GM12878 (cell line): ENCODE measurements around the gene PFKL. TPM values are rescaled to one million over a fixed set of nuclear protein-coding genes. Genes with fewer than 3 reads are reported as not detected.

Experiments used
- ATF7 ChIP-seq: fragments of 450-650 bp; IDR thresholded peaks from 2 replicates; pipeline ENCODE4 v1.6.1; 2016; ENCODE audit warnings: low read depth, mild to moderate bottlenecking
- CHD2 ChIP-seq: IDR thresholded peaks from 2 replicates; pipeline ENCODE4 v1.6.1; 2011; ENCODE audit warnings: low read depth, low read length, improper control_type of control experiment, borderline replicate concordance
- CREM ChIP-seq: IDR thresholded peaks from 2 replicates; pipeline ENCODE4 v1.6.1; 2014; ENCODE audit warnings: antibody characterized with exemption, low read depth
- HDAC6 ChIP-seq: fragments of 200-600 bp; sonication (generic); IDR thresholded peaks from one replicate; pipeline ENCODE4 v1.8.0; 2017; ENCODE audit warnings: antibody characterized with exemption; ENCODE audit not compliant: unreplicated experiment
- HDGF ChIP-seq: fragments of 450-650 bp; IDR thresholded peaks from 2 replicates; pipeline ENCODE4 v1.6.1; 2016; ENCODE audit warnings: antibody characterized with exemption
- IKZF1 ChIP-seq: fragments of 450-650 bp; conservative IDR thresholded peaks from 2 replicates; pipeline ENCODE4 v1.6.1; 2017; ENCODE audit warnings: antibody characterized with exemption, mild to moderate bottlenecking
- MTA2 ChIP-seq: fragments of 450-650 bp; IDR thresholded peaks from 2 replicates; pipeline ENCODE4 v1.6.1; 2016; ENCODE audit warnings: low read depth, mild to moderate bottlenecking, moderate library complexity
- MTA3 ChIP-seq: IDR thresholded peaks from 2 replicates; pipeline ENCODE4 v1.6.1; 2012; ENCODE audit warnings: low read length, inconsistent platforms, borderline replicate concordance
- NBN ChIP-seq: fragments of 450-650 bp; IDR thresholded peaks from 2 replicates; pipeline ENCODE4 v1.6.1; 2016
- NKRF ChIP-seq: fragments of 450-650 bp; conservative IDR thresholded peaks from 2 replicates; pipeline ENCODE4 v1.6.1; 2017; ENCODE audit warnings: mild to moderate bottlenecking, moderate library complexity
- POU2F2 ChIP-seq: IDR thresholded peaks from 3 replicates; pipeline ENCODE4 v1.6.1; 2011; ENCODE audit warnings: low read depth, mild to moderate bottlenecking, low read length, borderline replicate concordance
- PRDM15 ChIP-seq: fragments of 450-650 bp; formaldehyde crosslinking; IDR thresholded peaks from 2 replicates; pipeline ENCODE4 v1.4.0; 2020; ENCODE audit warnings: mild to moderate bottlenecking, moderate library complexity
- RB1 ChIP-seq: fragments of 450-650 bp; formaldehyde crosslinking; IDR thresholded peaks from 2 replicates; pipeline ENCODE4 v1.6.1; 2017; ENCODE audit warnings: mild to moderate bottlenecking, borderline replicate concordance
- SMARCA5 ChIP-seq: fragments of 450-650 bp; IDR thresholded peaks from 2 replicates; pipeline ENCODE4 v1.6.1; 2017; ENCODE audit warnings: mild to moderate bottlenecking
- SREBF1 ChIP-seq: IDR thresholded peaks from 2 replicates; pipeline ENCODE4 v1.6.1; 2012; ENCODE audit warnings: mild to moderate bottlenecking, low read length
- SRF ChIP-seq, 2 experiments: IDR thresholded peaks; 2 replicates each; pipeline ENCODE4 v1.6.1; 2011; ENCODE audit warnings: low read depth in 2 of 2, low read length in 2 of 2, mild to moderate bottlenecking in 1 of 2, moderate library complexity in 1 of 2
- STAT1 ChIP-seq: fragments of 450-650 bp; conservative IDR thresholded peaks from 2 replicates; pipeline ENCODE4 v1.6.1; 2014; ENCODE audit warnings: antibody characterized with exemption, mild to moderate bottlenecking
- ZBED1 ChIP-seq: IDR thresholded peaks from 2 replicates; pipeline ENCODE4 v1.6.1; 2016; ENCODE audit warnings: borderline replicate concordance
- ZNF687 ChIP-seq: fragments of 450-650 bp; IDR thresholded peaks from 2 replicates; pipeline ENCODE4 v1.6.1; 2017; ENCODE audit warnings: mild to moderate bottlenecking, moderate library complexity
- polyA plus RNA-seq, 11 experiments: library from polyadenylated mRNA; depleted of rRNA in 4 of 11; unstranded in 6 of 11; stranded (reverse) in 5 of 11; fragments of >200 nt; fragmentation: Nextera tagmentation in 4 of 11; fragmentation: Illumina TruSeq in 1 of 11; extraction: Ambion mirVana in 4 of 11; extraction: Trizol in 1 of 11; gene quantifications; 1 replicate in 1 of 11; 2 replicates in 10 of 11; pipeline versions ENCODE4 v1.2.1 to v1.2.3, GENCODE V29; 2011 to 2016; ENCODE audit warnings: inconsistent platforms in 2 of 11, missing spikeins in 2 of 11, low read depth in 1 of 11
- total RNA-seq, 4 experiments: library from RNA; depleted of rRNA in 3 of 4; stranded (reverse); fragments of >200 nt in 3 of 4; fragmentation: Illumina TruSeq in 1 of 4; extraction: Trizol in 1 of 4; gene quantifications; 2 replicates each; pipeline versions ENCODE4 v1.2.1 to v1.2.3, GENCODE V29; 2013 to 2021
- TF ChIP-seq, protein P1 (sequence below): IDR thresholded peaks from 2 replicates; pipeline ENCODE4 v1.6.1; 2011; ENCODE audit warnings: low read depth, mild to moderate bottlenecking, low read length, moderate library complexity, borderline replicate concordance; ENCODE audit errors: extremely low read depth

PFKL gene
- total and polyA plus RNA-seq, 10 of the 15 experiments (the other 5 are each of a cell fraction or from before 2014, with no cell fraction given) = 1.2 to 192 (median 112) TPM

DNA sequence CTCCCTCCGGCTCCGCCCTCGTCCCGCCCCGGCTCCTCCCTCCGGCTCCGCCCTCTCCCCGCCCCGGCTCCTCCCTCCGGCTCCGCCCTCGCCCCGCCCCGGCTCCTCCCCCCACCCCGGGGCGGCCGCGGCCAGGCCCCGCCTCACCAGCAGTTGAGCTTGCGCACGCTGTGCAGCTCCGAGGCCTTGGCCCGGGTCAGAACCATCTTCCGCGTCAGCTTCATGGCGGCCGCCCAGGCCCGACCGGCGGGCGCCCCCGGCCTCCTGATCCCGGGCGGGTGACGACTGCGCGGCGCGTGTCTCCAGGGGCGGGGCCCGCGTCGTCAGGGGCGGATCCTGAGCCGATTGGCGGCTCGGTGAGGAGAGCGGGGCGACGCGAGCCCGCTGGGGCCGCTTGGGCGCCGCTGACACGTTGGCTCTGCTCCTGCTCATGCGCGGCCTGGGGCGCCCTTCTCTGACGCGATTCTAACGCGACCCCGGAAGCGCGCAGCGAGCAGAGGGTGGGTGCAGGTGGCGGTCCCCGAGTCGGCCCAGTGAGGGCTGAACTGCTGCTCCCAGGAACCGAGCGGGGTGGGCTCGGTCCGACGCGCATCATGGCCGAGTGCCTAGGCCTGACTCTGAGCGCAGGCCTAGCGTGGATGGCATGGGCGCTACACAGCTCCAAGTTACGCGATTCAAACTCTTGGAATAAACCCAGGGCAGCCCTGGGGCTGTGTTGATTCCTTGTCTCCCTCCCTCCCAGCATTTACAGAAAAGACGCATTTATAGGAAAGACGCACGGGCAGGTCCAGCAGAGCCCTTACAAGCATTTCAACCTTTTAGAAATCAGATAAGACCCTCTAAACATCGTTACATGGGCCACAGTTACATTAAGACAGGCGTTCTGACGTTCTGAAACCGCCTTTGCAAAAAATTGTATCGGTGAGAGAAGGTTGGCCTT, 39.4 kb downstream of the PFKL start, which contains the start of gene CFAP410 (continued):
- no peak; the same call in 1 of the 2 replicates for TF ChIP-seq ZNF687
- TF ChIP-seq IKZF1 = peak; percentile 94
- no peak for TF ChIP-seq MTA2
- TF ChIP-seq, protein P1, sequence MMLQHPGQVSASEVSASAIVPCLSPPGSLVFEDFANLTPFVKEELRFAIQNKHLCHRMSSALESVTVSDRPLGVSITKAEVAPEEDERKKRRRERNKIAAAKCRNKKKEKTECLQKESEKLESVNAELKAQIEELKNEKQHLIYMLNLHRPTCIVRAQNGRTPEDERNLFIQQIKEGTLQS = peak; percentile 95
- TF ChIP-seq NKRF = peak; percentile 97
- TF ChIP-seq NBN = peak; percentile 87
- no peak for TF ChIP-seq SREBF1
- no peak for TF ChIP-seq ATF7
- TF ChIP-seq STAT1 = peak; percentile 67; the same call in 1 of the 2 replicates
- no peak for TF ChIP-seq HDAC6
- peak in 1 of 2 experiments; percentile 95; a peak in 3 of 4 replicates for TF ChIP-seq SRF (IDR thresholded peaks at IDR 0.05; ENCODE audit: low read depth in 2 of 2, low read length in 2 of 2)
- TF ChIP-seq CHD2 = peak; percentile 59; the same call in 1 of the 2 replicates
- TF ChIP-seq CREM = peak; percentile 100
- TF ChIP-seq MTA3 = no peak; the same call in 1 of the 2 replicates
- no peak for TF ChIP-seq PRDM15 (CRISPR knock-in tag)
- peak; percentile 51; the same call in 1 of the 3 replicates for TF ChIP-seq POU2F2
- no peak; the same call in 1 of the 2 replicates for TF ChIP-seq ZBED1
- peak; percentile 85 for TF ChIP-seq SMARCA5
- TF ChIP-seq RB1 = peak; percentile 84; the same call in 1 of the 2 replicates
- TF ChIP-seq HDGF = 0 out of 2 replicates have a peak, but pooled peaks have one; percentile 63
